Testis (tissue), 2 donors: ENCODE measurements around the gene RPL22.

Source experiments
- POLR2A ChIP-seq: fragments of 450-650 bp; IDR thresholded peaks from one replicate; pipeline ENCODE4 v1.6.1; 2017; ENCODE audit warnings: antibody characterized with exemption, mild to moderate bottlenecking, moderate library complexity
- TF ChIP-seq, protein P1 (sequence below), 3 experiments: fragments of 450-650 bp in 2 of 3; fragments of 200-600 bp in 1 of 3; sonication (generic) in 1 of 3; IDR thresholded peaks; one replicate each; pipeline ENCODE4 v1.5.1; 2016 to 2019; ENCODE audit warnings: antibody characterized with exemption in 3 of 3, mild to moderate bottlenecking in 2 of 3, moderate library complexity in 1 of 3

DNA sequence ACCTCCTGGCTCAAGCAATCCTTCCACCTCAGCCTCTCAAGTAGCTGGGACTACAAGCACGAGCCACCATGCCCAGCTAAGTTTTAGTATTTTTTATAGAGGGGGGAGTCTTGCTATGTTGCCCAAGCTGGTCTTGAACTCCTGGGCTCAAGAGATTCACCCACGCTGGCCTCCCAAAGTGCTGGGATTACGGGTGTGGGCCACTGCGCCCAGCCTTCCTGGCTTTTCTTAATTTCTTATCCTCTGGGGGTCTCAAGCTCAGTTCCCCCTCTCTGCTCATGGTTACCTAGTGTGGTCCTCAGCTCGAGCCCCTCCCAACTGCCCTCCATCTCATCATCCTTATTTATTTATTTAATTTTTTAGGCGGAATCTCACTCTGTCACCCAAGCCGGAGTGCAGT, 2.9 kb upstream of the RPL22 start:
- TF ChIP-seq POLR2A = no peak
- TF ChIP-seq, protein P1, sequence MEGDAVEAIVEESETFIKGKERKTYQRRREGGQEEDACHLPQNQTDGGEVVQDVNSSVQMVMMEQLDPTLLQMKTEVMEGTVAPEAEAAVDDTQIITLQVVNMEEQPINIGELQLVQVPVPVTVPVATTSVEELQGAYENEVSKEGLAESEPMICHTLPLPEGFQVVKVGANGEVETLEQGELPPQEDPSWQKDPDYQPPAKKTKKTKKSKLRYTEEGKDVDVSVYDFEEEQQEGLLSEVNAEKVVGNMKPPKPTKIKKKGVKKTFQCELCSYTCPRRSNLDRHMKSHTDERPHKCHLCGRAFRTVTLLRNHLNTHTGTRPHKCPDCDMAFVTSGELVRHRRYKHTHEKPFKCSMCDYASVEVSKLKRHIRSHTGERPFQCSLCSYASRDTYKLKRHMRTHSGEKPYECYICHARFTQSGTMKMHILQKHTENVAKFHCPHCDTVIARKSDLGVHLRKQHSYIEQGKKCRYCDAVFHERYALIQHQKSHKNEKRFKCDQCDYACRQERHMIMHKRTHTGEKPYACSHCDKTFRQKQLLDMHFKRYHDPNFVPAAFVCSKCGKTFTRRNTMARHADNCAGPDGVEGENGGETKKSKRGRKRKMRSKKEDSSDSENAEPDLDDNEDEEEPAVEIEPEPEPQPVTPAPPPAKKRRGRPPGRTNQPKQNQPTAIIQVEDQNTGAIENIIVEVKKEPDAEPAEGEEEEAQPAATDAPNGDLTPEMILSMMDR (IDR thresholded peaks at IDR 0.05) = no peak
